GM19438 (cell line): ENCODE results near the gene SNIP1.
"Not testable (repeated sequence)": the region's sequence is repeated elsewhere in the genome, so short reads cannot be mapped to it uniquely, and the experiment has no call there.

Experiments used
- ATAC-seq: cut with Tn5 transposase; IDR thresholded peaks from one replicate; pipeline ENCODE4 v1.9.1; 2021; ENCODE audit warnings: low read depth; ENCODE audit not compliant: unreplicated experiment

Gene SNIP1, protein sequence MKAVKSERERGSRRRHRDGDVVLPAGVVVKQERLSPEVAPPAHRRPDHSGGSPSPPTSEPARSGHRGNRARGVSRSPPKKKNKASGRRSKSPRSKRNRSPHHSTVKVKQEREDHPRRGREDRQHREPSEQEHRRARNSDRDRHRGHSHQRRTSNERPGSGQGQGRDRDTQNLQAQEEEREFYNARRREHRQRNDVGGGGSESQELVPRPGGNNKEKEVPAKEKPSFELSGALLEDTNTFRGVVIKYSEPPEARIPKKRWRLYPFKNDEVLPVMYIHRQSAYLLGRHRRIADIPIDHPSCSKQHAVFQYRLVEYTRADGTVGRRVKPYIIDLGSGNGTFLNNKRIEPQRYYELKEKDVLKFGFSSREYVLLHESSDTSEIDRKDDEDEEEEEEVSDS

DNA sequence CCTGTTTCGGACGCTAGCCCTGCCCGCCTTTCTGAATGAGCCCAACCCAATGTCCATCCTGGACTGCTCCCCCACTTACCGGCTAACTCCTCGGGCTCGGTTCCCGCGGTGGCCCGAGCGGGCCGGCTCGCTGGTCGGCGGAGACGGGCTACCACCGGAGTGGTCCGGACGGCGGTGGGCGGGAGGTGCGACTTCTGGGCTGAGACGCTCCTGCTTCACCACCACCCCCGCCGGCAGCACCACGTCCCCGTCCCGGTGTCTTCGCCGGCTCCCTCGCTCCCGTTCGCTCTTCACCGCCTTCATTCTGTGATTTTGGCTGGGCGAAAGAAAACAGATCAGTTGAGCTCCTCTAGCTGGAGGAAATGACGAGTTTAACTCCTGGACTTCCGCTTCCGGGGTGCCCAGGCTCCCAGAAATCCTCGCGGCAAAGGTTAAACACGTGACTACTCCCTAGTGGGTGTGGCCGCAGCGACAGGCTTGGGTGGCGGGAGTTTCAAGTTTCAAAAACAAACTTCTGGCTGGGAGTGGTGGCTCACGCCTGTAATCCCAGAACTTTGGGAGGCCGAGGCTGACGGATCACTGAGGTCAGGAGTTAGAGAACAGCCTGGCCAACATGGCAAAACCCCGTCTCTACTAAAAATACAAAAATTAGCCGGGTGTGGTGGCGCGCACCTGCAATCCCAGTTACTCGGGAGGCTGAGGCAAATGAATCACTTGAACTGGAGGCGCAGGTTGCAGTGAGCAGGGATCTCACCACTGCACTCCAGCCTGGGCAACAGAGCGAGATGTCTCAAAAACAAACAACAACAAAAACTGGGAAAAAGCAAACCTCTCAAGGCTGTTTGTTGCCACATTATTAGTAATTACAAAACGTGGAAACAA, at the start of gene SNIP1:
Gene SNIP1, minus strand, starts transcription at position 367 of the 882 bp plus-strand sequence. Its CDS starts 64 bp downstream, at position 303.
- ATAC-seq = peak; percentile 92

DNA sequence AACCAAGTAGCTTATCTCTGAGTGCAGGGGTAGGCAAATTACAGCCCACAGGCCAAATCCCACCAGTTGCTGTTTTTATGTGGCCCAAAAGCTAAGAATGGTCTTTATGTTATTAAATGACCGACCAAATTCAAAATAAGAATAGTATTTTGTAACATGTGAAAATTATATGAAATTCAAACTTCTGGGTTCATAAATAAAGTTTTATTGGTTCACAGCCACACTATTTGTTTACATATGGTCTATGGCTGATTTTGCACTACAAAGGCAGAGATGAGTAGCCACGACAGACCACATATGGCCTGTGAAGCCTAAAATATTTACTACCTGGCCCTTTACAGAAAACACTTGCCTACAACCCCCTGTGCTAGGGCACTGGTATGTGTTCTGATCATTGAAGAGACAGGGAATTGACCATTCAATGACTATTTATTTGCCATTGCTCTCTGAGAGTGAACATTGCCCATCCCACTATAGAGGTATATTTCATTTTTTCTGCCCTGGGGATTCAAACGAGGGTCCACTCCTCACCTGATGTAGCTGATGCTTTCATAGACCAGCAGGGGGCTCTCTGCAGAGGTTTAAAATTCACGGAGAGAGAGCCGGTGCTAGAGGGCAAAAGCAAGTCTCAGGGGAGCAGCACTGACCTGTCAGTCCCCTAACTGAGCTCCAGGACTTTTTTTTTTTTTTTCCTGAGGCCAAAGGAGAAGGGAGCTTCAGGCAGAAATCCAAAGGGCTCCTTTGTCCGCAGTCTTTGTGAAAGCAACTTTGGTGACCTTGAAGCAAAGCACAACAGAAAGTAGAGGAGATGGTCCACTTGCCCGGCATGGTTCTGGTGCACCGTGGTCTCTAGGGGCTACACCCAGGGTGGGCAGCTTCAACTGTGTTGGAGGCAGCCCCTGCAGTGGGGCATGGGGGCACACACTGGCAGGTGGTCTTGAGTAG, 48.9 kb upstream of the SNIP1 start:
- ATAC-seq = no peak

DNA sequence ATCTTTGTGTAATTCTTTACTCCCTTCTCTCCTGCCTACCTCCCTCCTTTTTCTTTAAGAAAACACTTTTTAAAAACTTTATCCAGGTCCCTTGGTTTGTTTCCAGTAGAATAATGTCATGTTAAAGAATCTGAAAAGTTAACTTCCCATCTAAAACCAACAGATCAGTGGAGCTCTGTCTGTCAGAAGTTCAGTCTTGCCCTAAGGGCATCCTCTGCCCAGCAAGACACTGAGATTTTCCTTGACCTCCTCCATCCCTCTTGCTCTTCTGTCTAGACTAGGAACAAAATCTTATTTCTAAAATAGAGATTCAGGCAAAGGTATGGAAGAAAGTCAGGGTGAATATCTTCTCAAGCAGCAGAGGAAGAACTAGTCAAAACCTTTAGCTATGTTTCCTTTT, 47.3 kb upstream of the SNIP1 start:
- no peak for ATAC-seq

DNA sequence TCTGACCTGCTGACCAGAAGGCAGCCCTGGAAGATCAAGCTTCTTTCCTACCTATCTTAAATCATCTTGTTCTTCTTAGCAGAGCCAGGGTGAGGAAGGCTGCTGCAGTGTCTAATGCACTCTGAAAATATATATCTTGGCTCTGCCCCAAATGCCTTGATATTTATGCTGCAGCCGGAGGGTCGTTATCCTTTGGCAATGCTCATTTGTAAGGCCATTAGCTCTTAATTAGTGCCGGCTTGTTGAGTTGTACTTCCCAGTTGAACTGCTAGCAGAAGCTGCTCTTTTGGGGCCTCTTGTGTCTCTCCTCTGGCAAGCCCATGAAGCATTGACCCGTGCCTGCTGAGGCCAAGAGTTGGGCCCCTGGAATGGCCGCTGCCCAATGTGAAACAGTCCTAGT, 45.8 kb upstream of the SNIP1 start:
- no peak for ATAC-seq

DNA sequence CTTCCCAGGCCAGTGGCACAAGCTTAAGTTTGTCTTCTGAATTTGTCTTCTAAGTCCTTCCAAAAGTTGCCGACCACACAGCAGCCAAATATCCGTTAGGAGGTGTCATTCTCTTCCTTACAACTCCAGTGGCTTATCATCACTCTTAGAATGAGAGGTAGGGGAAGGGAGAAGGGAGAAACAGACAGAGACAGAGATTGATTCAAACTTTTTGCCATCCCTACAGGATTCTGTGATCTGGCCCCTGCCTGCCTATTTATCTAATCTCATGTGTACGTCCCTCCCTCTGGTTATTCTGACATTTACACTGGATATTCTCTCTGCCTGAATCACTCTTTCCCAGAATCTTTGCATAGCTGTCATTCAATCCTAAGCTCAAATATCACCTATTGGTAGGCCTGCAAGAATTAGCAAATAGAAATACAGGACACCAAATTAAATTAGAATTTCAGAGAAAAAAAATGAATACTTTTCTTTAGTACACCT, 42.1 kb upstream of the SNIP1 start:
- no peak for ATAC-seq

DNA sequence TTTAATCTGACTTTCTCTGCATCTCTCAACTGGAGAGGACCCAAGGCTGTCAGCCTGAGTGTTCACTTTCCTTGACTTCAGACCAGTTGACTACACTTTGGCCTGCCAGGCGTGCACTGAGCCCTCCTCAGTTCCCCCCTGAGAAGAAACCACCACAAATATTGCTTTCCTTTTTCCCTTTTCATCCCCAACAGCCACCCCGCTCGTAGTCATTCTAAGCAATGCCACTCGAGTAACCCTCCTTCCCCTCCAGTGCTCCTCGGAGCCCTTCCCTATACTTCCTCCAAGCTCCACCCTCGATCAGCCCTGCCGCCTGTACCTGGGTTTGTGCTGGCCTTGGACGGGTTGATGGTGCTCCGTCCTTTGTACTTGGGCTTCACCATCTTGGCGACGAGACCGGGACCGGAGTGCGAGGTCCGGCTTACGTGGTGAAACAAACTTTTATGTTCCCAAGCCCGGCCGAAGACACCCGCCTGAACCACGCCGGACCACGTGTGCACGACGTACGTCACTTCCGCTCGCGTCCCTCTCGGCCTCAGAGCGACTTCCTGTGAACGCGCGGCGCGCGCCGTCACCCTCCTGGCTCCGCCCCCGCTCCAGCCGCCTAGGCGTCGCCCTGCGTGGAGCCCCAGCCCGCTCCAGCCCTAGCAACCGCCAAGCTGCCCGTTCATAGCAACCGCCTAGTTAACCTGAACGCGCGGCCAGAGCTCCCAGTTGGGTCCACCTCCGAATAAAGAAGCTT, 41.5 kb upstream of the SNIP1 start, which contains the start of gene GNL2:
Gene GNL2, minus strand, starts transcription at position 498 of the 742 bp plus-strand sequence. Its CDS starts 115 bp downstream, at position 383.
- ATAC-seq = peak; percentile 98

DNA sequence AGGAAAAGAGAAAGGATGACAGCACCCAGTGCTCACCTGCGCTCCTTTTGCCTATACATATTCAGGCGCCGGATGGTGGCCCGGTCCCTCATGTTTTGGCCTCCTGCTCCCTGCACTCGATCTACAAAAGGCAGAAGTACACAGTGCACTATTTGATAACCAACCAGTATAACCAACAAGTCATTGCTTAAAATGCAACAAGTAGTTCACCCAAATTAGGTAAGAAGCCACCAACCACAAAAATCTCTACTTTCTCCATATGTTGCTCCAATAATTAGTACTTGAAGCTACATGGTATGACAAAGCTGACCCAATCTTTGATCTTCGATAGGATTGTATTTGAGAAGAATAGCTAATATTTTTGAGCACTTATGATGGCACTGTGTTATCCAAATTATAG, 39.6 kb upstream of the SNIP1 start:
- no peak for ATAC-seq

DNA sequence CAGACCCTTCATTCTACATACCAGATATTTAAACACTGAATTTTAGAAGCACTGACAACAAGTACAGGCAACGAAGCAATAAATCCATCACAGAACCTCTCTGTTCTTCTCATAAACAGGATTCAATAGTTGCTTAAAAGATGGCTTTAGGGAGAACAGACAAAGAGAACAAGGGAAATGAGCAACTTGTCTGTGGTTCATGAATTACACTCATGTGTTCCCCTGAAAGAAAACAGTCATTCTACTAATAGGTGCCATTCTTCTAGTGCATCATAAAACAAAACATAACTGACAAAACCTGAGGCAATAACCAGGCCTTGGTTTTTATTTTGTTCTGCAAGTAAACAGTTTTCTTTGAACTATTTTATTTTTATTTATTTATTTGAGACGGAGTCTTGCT, 34.8 kb upstream of the SNIP1 start:
- no peak for ATAC-seq

DNA sequence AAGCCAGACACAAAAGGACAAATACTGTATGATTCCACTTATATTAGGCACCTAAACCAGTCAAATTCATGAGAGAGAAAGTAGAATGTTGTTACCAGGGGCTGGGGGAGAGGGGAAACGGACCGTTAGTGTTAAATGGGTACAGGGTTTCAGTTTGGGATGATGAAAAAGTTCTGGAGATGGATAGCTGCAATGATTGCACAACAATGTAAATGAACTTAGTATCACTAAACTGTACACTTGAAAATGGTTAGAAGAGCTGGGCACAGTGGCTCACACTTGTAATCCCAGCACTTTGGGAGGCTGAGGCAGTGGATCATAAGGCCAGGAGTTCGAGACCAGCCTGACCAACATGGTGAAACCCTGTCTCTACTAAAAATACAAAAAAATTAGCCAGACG, 30.5 kb upstream of the SNIP1 start:
- ATAC-seq = not testable (repeated sequence)

DNA sequence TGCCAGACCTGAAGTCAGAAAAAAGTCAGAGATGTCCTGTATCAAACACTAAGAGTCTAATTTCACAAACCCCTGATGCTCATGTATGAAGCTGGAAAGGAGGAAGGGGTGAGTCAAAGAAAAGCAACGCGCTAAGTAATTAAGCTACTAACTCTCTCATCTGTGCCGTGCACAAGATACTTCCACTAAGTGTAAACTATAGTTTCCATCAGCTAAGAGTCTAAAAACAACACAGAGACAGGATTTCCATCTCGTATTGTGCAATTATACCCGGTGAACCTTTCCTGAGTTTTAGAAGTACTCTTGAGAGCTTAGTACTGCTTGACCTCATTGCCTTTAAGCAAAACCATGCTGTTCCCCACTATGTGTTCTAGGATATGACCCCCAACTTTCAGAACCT, 21.6 kb upstream of the SNIP1 start:
- no peak for ATAC-seq

DNA sequence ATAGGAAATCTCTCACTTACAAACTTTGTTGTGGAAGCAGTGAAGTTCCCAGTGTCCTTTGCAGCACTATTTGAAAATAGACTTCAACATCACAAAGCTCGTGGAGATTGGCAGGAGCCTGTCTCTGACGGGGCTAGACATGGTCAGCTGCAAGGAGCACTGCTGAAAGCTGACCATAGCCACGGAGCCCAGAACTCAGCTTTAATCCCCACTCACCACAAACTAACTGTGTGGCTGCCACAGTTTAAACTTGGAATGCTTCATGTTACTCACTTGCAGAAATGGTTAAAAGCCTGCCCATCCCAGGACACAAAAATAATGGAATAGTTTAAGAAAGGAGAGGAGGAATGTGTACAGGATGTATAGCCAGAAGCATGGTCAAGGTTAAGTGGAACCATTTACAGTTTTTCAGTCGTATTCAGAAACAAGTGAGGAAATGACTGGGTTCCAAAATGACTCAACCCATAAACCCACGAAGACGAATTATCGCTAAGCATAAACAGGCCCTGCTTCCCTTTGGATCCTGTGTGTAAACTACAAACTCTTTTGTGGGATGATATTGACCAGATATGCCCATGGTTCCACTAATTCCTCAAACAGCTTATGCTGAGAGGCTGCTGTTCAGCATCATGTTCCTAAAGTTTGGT, 20.9 kb upstream of the SNIP1 start:
- ATAC-seq = no peak

DNA sequence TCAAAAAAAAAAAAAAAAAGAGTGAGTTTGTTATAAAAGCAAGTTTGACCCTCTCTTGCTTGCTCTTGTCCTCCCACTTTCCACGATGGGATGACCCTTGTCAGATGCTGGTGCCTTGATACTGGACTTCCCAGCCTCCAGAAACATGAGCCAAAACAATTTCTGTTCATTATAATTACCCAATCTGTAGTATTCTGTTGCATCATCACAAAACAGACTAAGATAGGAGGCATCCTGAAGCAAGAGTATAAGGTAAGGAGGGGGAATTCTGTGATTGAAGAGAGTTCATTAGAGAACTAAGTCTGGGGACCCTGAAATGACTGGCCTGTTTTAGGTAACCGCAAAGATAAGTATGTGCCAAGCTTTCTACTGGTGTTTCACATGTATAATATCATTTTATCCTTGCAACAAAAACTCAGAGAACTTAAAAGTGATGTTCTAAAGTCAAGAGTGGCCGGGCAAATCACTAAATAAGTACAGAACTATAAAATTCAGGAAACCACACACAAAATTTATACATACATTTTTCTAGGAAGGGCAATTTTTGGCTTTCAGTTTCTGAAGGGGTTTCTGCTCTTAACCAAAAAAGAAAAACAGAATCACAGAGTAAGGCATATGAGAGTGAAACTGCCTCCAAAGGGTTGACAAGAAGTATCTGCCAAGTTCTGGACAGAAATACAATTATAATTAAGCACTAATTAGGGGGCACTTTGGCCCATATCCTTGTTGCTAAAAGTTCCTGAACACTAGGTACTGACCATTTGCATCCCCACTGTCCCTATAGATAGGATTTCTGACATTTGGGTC, 16.6 kb upstream of the SNIP1 start:
- ATAC-seq = no peak

DNA sequence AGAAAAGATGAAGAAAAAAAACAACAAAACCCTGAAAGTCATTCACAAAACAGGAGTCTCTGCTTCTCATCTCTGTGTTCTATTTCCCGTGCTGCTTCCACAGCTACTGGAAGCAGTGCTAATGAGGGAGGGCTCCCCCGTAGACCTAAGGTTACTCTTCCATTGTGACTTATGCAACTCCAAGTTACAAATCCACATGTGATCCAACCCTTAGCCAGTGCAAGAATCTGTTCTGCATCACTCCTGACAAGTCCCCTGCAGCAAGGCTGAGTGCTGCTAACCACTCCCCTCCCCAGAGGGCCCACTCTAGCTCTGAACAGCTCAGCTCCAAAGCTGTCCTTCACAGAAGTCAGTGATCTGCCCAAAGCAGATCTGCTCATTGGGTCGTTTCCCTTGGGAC, 12.9 kb upstream of the SNIP1 start:
- ATAC-seq = no peak

DNA sequence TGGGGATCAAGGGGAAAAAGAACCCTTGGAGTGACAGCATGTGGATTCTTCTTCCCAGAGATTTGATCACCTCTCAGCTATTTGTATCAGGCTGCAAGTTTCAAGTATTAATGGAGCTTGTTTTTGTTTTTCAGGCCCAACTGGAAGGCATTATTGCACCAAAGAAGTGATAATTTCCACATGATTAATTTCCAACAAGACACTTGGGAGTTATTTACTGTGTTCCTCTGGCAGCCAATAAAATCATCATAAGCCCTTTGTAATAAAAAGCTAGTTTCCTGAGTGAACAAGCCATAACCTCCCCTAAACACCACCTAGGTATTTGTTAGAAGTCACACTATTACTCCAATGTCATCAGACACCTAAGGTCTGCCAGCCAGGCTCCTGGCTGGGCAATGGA, 10.8 kb upstream of the SNIP1 start:
- ATAC-seq = no peak

DNA sequence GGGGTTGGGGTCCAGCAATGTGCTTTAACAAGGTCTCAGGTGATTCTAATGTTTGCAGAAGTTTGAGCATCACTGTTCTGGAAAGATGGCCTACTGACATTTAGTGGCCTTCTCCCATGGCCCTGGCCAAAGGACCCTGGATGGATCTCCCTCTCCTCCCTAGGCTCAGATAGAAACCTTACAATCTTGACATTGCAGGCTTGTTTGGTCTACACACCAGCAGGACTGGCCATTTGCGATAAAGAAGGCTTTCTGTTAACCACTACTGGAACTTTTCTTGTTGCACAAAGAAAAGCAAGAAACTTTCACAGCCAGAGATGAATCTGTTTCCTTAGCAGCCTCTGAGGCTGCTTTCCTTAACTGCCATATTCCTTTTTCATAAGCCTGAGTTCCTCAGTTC, 8.9 kb upstream of the SNIP1 start:
- ATAC-seq = no peak

DNA sequence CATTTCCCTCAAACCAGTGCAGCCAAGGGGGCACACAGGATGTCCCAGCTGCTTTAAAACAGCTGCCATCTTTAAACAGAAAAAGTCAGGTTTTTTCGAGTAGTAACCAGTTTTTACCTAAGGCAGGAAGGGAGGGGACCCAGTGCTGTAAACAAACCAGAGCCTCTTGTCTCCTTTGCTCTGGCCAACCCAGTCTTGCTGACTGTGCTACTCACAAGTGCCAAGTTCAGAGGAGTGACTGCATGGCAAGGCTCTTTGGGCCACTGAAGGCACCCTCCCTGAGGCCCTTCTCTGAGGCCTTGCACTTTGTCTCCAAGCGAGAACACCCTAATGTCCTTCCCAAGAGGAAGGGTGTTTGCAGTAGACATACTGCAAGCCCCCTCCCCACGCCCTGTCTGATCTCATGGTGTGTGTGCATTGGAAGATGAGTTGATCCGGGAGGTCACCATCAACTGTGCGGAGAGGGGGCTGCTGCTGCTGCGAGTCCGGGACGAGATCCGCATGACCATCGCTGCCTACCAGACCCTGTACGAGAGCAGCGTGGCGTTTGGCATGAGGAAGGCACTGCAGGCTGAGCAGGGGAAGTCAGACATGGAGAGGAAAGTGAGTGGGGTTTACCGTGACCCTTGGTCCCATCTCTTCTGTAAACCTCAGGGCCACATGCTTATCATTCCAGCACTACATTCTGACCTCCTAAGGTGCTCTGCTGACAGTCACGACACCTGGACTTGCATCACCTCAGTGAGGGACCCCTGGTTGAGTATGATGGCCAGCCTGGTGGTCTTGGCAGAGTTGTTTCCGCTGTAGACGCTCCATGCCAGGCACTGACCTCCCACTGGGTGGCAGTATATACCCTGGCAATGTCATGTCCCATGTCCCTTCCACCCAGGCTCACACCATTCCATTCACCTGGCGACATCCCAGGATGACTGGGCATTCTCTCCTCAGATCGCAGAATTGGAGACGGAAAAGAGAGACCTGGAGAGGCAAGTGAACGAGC, 7.3 kb upstream of the SNIP1 start:
- no peak for ATAC-seq
